ENCODE results near the gene PRR16. TPM values are rescaled to one million over a fixed set of nuclear protein-coding genes. Genes with fewer than 3 reads are reported as not detected.

PRR16 gene
- total RNA-seq, 1 donor from 2014 or later = 2.1 TPM

GRCh38 chr5:120613729-120614128, 149.6 kb downstream of the PRR16 start:
- no peak for DNase-seq (ENCODE audit: extremely low spot score, unreplicated experiment)
- no peaks in the 10 kb centered on the region for H3K36me3 Mint-ChIP-seq
- H3K27me3 Mint-ChIP-seq = no peaks in the 10 kb centered on the region
- H3K4me1 Mint-ChIP-seq (ENCODE audit: unreplicated experiment) = no peaks in the 10 kb centered on the region
- H3K9me3 Mint-ChIP-seq = no peaks in the 10 kb centered on the region
- H3K27ac Mint-ChIP-seq = no peak overlapping the region
- no peak overlapping the region for H3K4me3 Mint-ChIP-seq
- TF ChIP-seq, protein P1, sequence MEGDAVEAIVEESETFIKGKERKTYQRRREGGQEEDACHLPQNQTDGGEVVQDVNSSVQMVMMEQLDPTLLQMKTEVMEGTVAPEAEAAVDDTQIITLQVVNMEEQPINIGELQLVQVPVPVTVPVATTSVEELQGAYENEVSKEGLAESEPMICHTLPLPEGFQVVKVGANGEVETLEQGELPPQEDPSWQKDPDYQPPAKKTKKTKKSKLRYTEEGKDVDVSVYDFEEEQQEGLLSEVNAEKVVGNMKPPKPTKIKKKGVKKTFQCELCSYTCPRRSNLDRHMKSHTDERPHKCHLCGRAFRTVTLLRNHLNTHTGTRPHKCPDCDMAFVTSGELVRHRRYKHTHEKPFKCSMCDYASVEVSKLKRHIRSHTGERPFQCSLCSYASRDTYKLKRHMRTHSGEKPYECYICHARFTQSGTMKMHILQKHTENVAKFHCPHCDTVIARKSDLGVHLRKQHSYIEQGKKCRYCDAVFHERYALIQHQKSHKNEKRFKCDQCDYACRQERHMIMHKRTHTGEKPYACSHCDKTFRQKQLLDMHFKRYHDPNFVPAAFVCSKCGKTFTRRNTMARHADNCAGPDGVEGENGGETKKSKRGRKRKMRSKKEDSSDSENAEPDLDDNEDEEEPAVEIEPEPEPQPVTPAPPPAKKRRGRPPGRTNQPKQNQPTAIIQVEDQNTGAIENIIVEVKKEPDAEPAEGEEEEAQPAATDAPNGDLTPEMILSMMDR (conservative IDR thresholded peaks at IDR 0.05) = no peak

- no peak overlapping the region for H3K27ac Mint-ChIP-seq
- TF ChIP-seq, protein P1 (conservative IDR thresholded peaks at IDR 0.05) = no peak
- H3K9me3 Mint-ChIP-seq = no peaks in the 10 kb centered on the region
- H3K4me1 Mint-ChIP-seq (ENCODE audit: unreplicated experiment) = no peaks in the 10 kb centered on the region
- H3K36me3 Mint-ChIP-seq = no peaks in the 10 kb centered on the region
- no peaks in the 10 kb centered on the region for H3K27me3 Mint-ChIP-seq
- H3K4me3 Mint-ChIP-seq = no peak overlapping the region
- DNase-seq (ENCODE audit: extremely low spot score, unreplicated experiment) = no peak
Observed at GRCh38 chr5:120614531-120615180, 150.6 kb downstream of the PRR16 start.

GRCh38 chr5:120615967-120616645, 152.0 kb downstream of the PRR16 start:
- Mint-ChIP-seq H3K27ac (no peak overlapping the region), H3K27me3 (peaks cover 6% of the 10 kb centered on the region), H3K4me1 (ENCODE audit: unreplicated experiment) (no peaks in the 10 kb centered on the region), H3K36me3 (no peaks in the 10 kb centered on the region), H3K4me3 (no peak overlapping the region), H3K9me3 (no peaks in the 10 kb centered on the region)
- DNase-seq (ENCODE audit: extremely low spot score, unreplicated experiment) = no peak
- TF ChIP-seq, protein P1 (conservative IDR thresholded peaks at IDR 0.05) = no peak

DNA sequence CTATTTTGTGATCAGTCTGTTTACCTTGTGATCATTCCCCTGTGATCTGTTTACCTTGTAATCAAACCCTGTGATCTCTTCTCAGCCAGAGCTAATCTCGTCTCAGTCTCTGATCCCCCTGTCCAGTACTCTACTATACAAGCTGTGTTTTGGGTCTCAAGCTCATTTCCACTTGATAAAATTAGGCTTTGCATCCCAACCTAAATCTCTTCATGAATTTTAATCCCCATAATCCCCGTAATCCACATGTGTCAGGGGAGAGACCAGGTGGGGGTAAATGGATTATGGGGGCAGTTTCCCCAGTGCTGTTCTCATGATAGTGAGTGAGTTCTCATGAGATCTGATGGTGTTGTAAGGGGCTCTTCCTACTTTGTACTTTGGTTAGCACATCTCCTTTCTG, 157.2 kb downstream of the PRR16 start:
- Mint-ChIP-seq H3K4me3 (no peak overlapping the region), H3K27me3 (peaks cover 25% of the 10 kb centered on the region), H3K27ac (no peak overlapping the region), H3K4me1 (ENCODE audit: unreplicated experiment) (no peaks in the 10 kb centered on the region), H3K9me3 (peaks cover 3% of the 10 kb centered on the region), H3K36me3 (no peaks in the 10 kb centered on the region)
- TF ChIP-seq, protein P1 (conservative IDR thresholded peaks at IDR 0.05) = no peak
- no peak for DNase-seq (ENCODE audit: extremely low spot score, unreplicated experiment)

GRCh38 chr5:120624021-120624563, 160.0 kb downstream of the PRR16 start:
- TF ChIP-seq, protein P1 (conservative IDR thresholded peaks at IDR 0.05) = no peak
- no peak overlapping the region for H3K27ac Mint-ChIP-seq
- H3K4me1 Mint-ChIP-seq (ENCODE audit: unreplicated experiment) = peaks cover 4% of the 10 kb centered on the region
- no peaks in the 10 kb centered on the region for H3K36me3 Mint-ChIP-seq
- no peak overlapping the region for H3K4me3 Mint-ChIP-seq
- peaks cover 3% of the 10 kb centered on the region for H3K9me3 Mint-ChIP-seq
- no peak for DNase-seq (ENCODE audit: extremely low spot score, unreplicated experiment)
- peaks cover 25% of the 10 kb centered on the region for H3K27me3 Mint-ChIP-seq

Measured in type B pancreatic cell (in vitro differentiated cells).